ENCODE data around the gene PLK2. TPM values are rescaled to one million over a fixed set of nuclear protein-coding genes. Genes with fewer than 3 reads are reported as not detected.

Gene PLK2
- total and polyA plus RNA-seq, 2 donors (not counting 3 experiments of a cell fraction or from before 2014, with no cell fraction given) = 199 to 250 TPM

- no peaks in the 10 kb centered on the region for H3K4me1 ChIP-seq (ENCODE audit: control insufficient read depth, extremely low read depth, insufficient read depth, low read length)
- TF ChIP-seq POLR2AphosphoS5 (IDR thresholded peaks at IDR 0.05; ENCODE audit: insufficient read depth, low read depth, low read length) (no peak), FOS (IDR thresholded peaks at IDR 0.05; ENCODE audit: borderline replicate concordance, insufficient read depth, low read length) (no peak), POLR2A (IDR thresholded peaks at IDR 0.05; ENCODE audit: low read depth, low read length) (no peak), GATA2 (IDR thresholded peaks at IDR 0.05; ENCODE audit: insufficient read depth, insufficient read length, low read depth, low read length) (no peak), MAX (IDR thresholded peaks at IDR 0.05; ENCODE audit: insufficient read depth, insufficient read length) (no peak), JUN (IDR thresholded peaks at IDR 0.05; ENCODE audit: borderline replicate concordance, insufficient read depth, insufficient read length, low read depth) (no peak), CTCF (IDR thresholded peaks at IDR 0.05; ENCODE audit: extremely low read depth in 1 of 2, insufficient read depth in 1 of 2, low read depth in 1 of 2, low read length in 2 of 2) (no peak), MYC (IDR thresholded peaks at IDR 0.05; ENCODE audit: low read depth, low read length) (no peak), EZH2 (IDR thresholded peaks at IDR 0.05; ENCODE audit: borderline replicate concordance, low read depth, low read length, severe bottlenecking) (no peak)
- no peak overlapping the region for H3K9ac ChIP-seq (replicated peaks; ENCODE audit: extremely low read depth, insufficient read depth, low read length)
- no peak overlapping the region for H2AFZ ChIP-seq (ENCODE audit: low read depth, low read length)
- FAIRE-seq = no peak
- no TSS peak for BruUV-seq (replicated peaks)
- H4K20me1 ChIP-seq (replicated peaks; ENCODE audit: control insufficient read depth, extremely low read depth, insufficient read depth, low read length) = no peaks in the 10 kb centered on the region
- ChIA-PET CTCF (interaction anchor here (0.6 to 5.6 kb wide), 7 partner anchors 9 to 398 kb away, joined by 3 to 70 read pairs (median 5); no protein-coding TSS in a partner anchor), POLR2A (no interaction called here)
- no peak for DNase-seq (ENCODE audit: low read depth, low spot score)
- dilution Hi-C loops (cut with MboI; ENCODE audit: extremely low pct_ligation_motif_present, low sequenced_read_pairs) = no loop called here
- no peaks in the 10 kb centered on the region for H3K36me3 ChIP-seq (ENCODE audit: control insufficient read depth in 2 of 2, extremely low read depth in 1 of 2, insufficient read depth in 2 of 2, low read length in 2 of 2)
- H3K9me1 ChIP-seq (replicated peaks; ENCODE audit: control insufficient read depth, extremely low read depth, insufficient read depth, low read length) = no peaks in the 10 kb centered on the region
- H3K79me2 ChIP-seq (ENCODE audit: control insufficient read depth, insufficient read depth, low read length) = no peaks in the 10 kb centered on the region
- no peaks in the 10 kb centered on the region for H3K9me3 ChIP-seq (replicated peaks; ENCODE audit: control insufficient read depth, insufficient read depth, low read length)
- no peak overlapping the region for H3K4me3 ChIP-seq (replicated peaks in 1 of 3; ENCODE audit: insufficient read depth in 1 of 3, low read depth in 1 of 3, low read length in 3 of 3)
- intact Hi-C loops (cut with micrococcal nuclease) = loop anchor here (1.0 kb wide), 1 partner anchor 372 kb away; no protein-coding TSS in a partner anchor
- peaks cover 0 to 6% of the 10 kb centered on the region in 2 experiments for H3K27me3 ChIP-seq (ENCODE audit: control insufficient read depth in 2 of 2, insufficient read depth in 2 of 2, low read length in 2 of 2)
- H3K4me2 ChIP-seq (ENCODE audit: insufficient read depth, low read length) = no peak overlapping the region
- H3K27ac ChIP-seq (ENCODE audit: insufficient read depth, low read depth, low read length) = no peak overlapping the region
Measured at GRCh38 chr5:58477760-58478376, 18.0 kb upstream of the PLK2 start.

Data from endothelial cell of umbilical vein (primary cell).